SK-N-SH treated with all-trans-retinoic acid at 6 μM for 48 hours (cell line): Measurements from ENCODE around the gene TMPRSS11E.
"Not testable (repeated sequence)": the region's sequence is repeated elsewhere in the genome, so short reads cannot be mapped to it uniquely, and the experiment has no call there.

Source experiments
- ESRRG ChIP-seq: fragments of 250-450 bp; sonication (Bioruptor Pico); IDR thresholded peaks from 2 replicates; pipeline ENCODE4 v1.6.1; 2021; ENCODE audit warnings: mild to moderate bottlenecking
- ZFP3 ChIP-seq: fragments of 250-450 bp; sonication (Bioruptor Pico); IDR thresholded peaks from 2 replicates; pipeline ENCODE4 v1.5.0; 2020; ENCODE audit warnings: mild to moderate bottlenecking, moderate library complexity
- ZFP30 ChIP-seq: fragments of 450-650 bp; formaldehyde crosslinking; IDR thresholded peaks from 2 replicates; pipeline ENCODE4 v1.5.0; 2022; ENCODE audit warnings: mild to moderate bottlenecking, moderate library complexity

DNA sequence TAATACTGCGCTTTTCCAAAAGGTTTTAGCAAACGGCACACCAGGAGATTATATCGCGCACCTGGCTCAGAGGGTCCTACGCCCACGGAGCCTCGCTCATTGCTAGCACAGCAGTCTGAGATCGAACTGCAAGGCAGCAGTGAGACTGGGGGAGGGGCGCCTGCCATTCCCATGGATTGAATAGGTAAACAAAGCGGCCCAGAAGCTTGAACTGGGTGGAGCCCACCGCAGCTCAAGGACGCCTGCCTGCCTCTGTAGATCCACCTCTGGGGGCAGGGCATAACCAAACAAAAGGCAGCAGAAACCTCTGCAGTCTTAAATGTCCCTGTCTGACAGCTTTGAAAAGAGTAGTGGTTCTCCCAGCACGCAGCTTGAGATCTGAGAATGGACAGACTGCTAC lies 95.5 kb downstream of the TMPRSS11E start:
- TF ChIP-seq ZFP30; ESRRG (CRISPR knock-in tag); ZFP3 (CRISPR knock-in tag): not testable (repeated sequence)
